Neural progenitor cell (in vitro differentiated cells): ENCODE results near the gene TMEM250. TPM values are rescaled to one million over a fixed set of nuclear protein-coding genes. Genes with fewer than 3 reads are reported as not detected.

ENCODE experiments used
- DNase-seq: peaks from one replicate; pipeline ENCODE4 v3.0.0-alpha.2; 2016; ENCODE audit warnings: low spot score
- H2AFZ ChIP-seq: fragments of 200-600 bp; sonication (generic); replicated peaks from 2 replicates; pipeline ENCODE4 v1.6.1; 2016; ENCODE audit warnings: antibody characterized with exemption
- H3F3A ChIP-seq: fragments of 200-600 bp; sonication (generic); 2 replicates; pipeline ENCODE4 v1.6.1; 2016; ENCODE audit warnings: antibody characterized with exemption, low read depth
- H3K27ac ChIP-seq: fragments of 200-600 bp; sonication (generic); 2 replicates; pipeline ENCODE4 v1.5.1; 2016; ENCODE audit warnings: mild to moderate bottlenecking
- H3K27me3 ChIP-seq: fragments of 200-600 bp; sonication (generic); 2 replicates; pipeline ENCODE4 v1.6.1; 2016; ENCODE audit warnings: mild to moderate bottlenecking, moderate library complexity
- H3K36me3 ChIP-seq: fragments of 200-600 bp; sonication (generic); 2 replicates; pipeline ENCODE4 v1.5.1; 2016
- H3K4me1 ChIP-seq: fragments of 200-600 bp; sonication (generic); 2 replicates; pipeline ENCODE4 v1.6.1; 2016; ENCODE audit warnings: mixed run types
- H3K4me2 ChIP-seq: fragments of 200-600 bp; sonication (generic); 2 replicates; pipeline ENCODE4 v1.6.1; 2016
- H3K4me3 ChIP-seq: fragments of 200-600 bp; sonication (generic); 2 replicates; pipeline ENCODE4 v1.5.1; 2016
- H3K79me2 ChIP-seq: fragments of 200-600 bp; sonication (generic); 2 replicates; pipeline ENCODE4 v1.6.1; 2016; ENCODE audit warnings: low read depth
- H3K9ac ChIP-seq: fragments of 200-600 bp; sonication (generic); 2 replicates; pipeline ENCODE4 v1.6.1; 2016
- H3K9me3 ChIP-seq: fragments of 200-600 bp; sonication (generic); 2 replicates; pipeline ENCODE4 v1.5.1; 2016; ENCODE audit warnings: low read depth
- H4K20me1 ChIP-seq: fragments of 200-600 bp; sonication (generic); 2 replicates; pipeline ENCODE4 v1.6.1; 2016; ENCODE audit warnings: low read depth
- H3K27ac Mint-ChIP-seq: 3 replicates; pipeline ENCODE4 v1.8.0; 2021; ENCODE audit warnings: mixed read lengths
- H3K27me3 Mint-ChIP-seq: 2 replicates; pipeline ENCODE4 v1.8.0; 2022; ENCODE audit warnings: low read depth, mild to moderate bottlenecking, inconsistent platforms, moderate library complexity, mixed read lengths; ENCODE audit not compliant: insufficient read depth
- H3K36me3 Mint-ChIP-seq: 3 replicates; pipeline ENCODE4 v1.8.0; 2021; ENCODE audit warnings: mixed read lengths
- H3K4me1 Mint-ChIP-seq: 3 replicates; pipeline ENCODE4 v1.8.0; 2021; ENCODE audit warnings: mixed read lengths
- H3K4me3 Mint-ChIP-seq: 3 replicates; pipeline ENCODE4 v1.8.0; 2021; ENCODE audit warnings: mild to moderate bottlenecking, moderate library complexity, mixed read lengths
- H3K9me3 Mint-ChIP-seq: 3 replicates; pipeline ENCODE4 v1.8.0; 2020; ENCODE audit warnings: mixed read lengths
- EZH2 ChIP-seq: fragments of 200-600 bp; sonication (generic); IDR thresholded peaks from 2 replicates; pipeline ENCODE4 v1.6.1; 2017; ENCODE audit warnings: antibody characterized with exemption, mild to moderate bottlenecking, moderate library complexity
- EZH2phosphoT487 ChIP-seq: fragments of 200-600 bp; sonication (generic); IDR thresholded peaks from 2 replicates; pipeline ENCODE4 v1.6.1; 2017; ENCODE audit warnings: antibody characterized with exemption
- total RNA-seq: library from RNA; depleted of rRNA; stranded (reverse); fragments of >200 nt; gene quantifications from 2 replicates; pipeline ENCODE4 v1.2.3, GENCODE V29; 2015; ENCODE audit warnings: low replicate concordance
- TF ChIP-seq, protein P1 (sequence below): fragments of 200-600 bp; sonication (generic); IDR thresholded peaks from 2 replicates; pipeline ENCODE4 v1.5.1; 2017; ENCODE audit warnings: antibody characterized with exemption, mild to moderate bottlenecking

Gene TMEM250
- total RNA-seq, 1 donor from 2014 or later, result 16.3 TPM

DNA sequence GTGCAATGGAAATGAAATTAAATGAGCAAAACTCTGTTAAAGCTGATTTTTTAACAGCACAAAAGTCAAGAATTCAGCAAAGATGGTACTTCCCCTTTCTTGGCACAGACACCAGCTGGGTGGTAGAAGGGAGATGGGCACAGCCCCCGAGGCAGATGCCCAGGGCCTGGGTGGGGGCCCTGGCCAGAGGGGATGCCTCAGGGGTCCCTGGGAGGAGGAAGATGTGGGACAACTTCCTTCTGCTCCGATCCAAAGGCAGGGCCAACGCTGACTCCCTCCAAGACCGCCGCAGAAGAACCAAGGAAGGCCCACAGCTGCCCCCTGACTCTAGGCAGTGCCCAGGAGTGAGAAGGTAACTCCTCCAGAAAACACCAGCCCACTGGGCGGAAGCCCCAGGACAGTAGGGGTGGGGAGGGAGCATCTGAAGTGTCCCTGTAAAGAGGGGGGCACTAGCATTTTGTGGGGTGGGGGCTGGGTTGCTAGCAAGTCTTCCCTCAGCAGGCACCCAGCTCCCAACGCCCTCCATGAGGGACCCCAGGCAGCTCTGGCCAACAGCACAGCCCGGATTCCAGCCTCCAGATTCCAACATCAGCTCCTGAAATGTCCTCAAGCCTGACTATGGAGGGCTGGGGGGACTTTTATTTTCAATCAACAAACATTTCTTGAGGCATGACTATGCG, 28.5 kb downstream of the TMEM250 start:
- Mint-ChIP-seq H3K27me3 (peaks cover 7% of the 10 kb centered on the region), H3K27ac (no peak overlapping the region), H3K4me3 (no peak overlapping the region), H3K4me1 (peaks cover 22% of the 10 kb centered on the region), H3K9me3 (no peaks in the 10 kb centered on the region), H3K36me3 (no peaks in the 10 kb centered on the region)
- peaks cover 38% of the 10 kb centered on the region for H3K4me1 ChIP-seq
- H3K4me3 ChIP-seq, result no peak overlapping the region
- H3K4me2 ChIP-seq, result no peak overlapping the region
- H3K9ac ChIP-seq, result no peak overlapping the region
- H4K20me1 ChIP-seq, result peaks cover 43% of the 10 kb centered on the region
- peak; percentile 0 for DNase-seq
- no peaks in the 10 kb centered on the region for H3K36me3 ChIP-seq
- no peaks in the 10 kb centered on the region for H3K9me3 ChIP-seq
- no peak for TF ChIP-seq EZH2phosphoT487
- TF ChIP-seq, protein P1, sequence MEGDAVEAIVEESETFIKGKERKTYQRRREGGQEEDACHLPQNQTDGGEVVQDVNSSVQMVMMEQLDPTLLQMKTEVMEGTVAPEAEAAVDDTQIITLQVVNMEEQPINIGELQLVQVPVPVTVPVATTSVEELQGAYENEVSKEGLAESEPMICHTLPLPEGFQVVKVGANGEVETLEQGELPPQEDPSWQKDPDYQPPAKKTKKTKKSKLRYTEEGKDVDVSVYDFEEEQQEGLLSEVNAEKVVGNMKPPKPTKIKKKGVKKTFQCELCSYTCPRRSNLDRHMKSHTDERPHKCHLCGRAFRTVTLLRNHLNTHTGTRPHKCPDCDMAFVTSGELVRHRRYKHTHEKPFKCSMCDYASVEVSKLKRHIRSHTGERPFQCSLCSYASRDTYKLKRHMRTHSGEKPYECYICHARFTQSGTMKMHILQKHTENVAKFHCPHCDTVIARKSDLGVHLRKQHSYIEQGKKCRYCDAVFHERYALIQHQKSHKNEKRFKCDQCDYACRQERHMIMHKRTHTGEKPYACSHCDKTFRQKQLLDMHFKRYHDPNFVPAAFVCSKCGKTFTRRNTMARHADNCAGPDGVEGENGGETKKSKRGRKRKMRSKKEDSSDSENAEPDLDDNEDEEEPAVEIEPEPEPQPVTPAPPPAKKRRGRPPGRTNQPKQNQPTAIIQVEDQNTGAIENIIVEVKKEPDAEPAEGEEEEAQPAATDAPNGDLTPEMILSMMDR, result no peak
- TF ChIP-seq EZH2, result no peak
- H3K27ac ChIP-seq, result no peak overlapping the region
- no peak overlapping the region for H2AFZ ChIP-seq
- peaks cover 18% of the 10 kb centered on the region for H3F3A ChIP-seq
- H3K79me2 ChIP-seq, result peaks cover 6% of the 10 kb centered on the region
- H3K27me3 ChIP-seq, result peaks cover 15% of the 10 kb centered on the region

DNA sequence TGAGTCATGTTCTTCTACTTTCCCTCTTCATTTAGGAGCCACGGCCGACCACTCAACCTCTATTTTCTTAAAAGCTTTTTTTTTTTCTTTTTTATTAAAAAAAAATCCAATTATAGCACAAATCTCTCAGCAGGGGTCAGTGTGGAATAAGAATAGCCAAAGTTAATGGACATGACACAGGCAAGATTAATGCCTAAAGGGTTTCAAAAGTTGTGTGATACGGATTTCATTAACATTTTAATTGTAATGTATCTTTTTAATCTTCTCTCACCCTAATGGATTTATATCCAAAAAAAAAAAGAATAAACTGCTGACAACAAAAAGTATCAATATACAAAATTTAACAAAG, 29.0 kb downstream of the TMEM250 start:
- Mint-ChIP-seq H3K27me3 (peaks cover 7% of the 10 kb centered on the region), H3K9me3 (no peaks in the 10 kb centered on the region), H3K27ac (no peak overlapping the region), H3K4me1 (peaks cover 22% of the 10 kb centered on the region), H3K4me3 (no peak overlapping the region), H3K36me3 (no peaks in the 10 kb centered on the region)
- no peak overlapping the region for H2AFZ ChIP-seq
- H3K36me3 ChIP-seq, result no peaks in the 10 kb centered on the region
- H3K4me1 ChIP-seq, result peaks cover 38% of the 10 kb centered on the region
- peaks cover 18% of the 10 kb centered on the region for H3F3A ChIP-seq
- H3K9me3 ChIP-seq, result no peaks in the 10 kb centered on the region
- no peak for DNase-seq
- H3K27ac ChIP-seq, result no peak overlapping the region
- no peak overlapping the region for H3K4me3 ChIP-seq
- H3K79me2 ChIP-seq, result peaks cover 6% of the 10 kb centered on the region
- H3K9ac ChIP-seq, result no peak overlapping the region
- H3K4me2 ChIP-seq, result no peak overlapping the region
- peaks cover 43% of the 10 kb centered on the region for H4K20me1 ChIP-seq
- TF ChIP-seq, protein P1, result no peak
- no peak for TF ChIP-seq EZH2phosphoT487
- TF ChIP-seq EZH2, result no peak
- peaks cover 15% of the 10 kb centered on the region for H3K27me3 ChIP-seq

DNA sequence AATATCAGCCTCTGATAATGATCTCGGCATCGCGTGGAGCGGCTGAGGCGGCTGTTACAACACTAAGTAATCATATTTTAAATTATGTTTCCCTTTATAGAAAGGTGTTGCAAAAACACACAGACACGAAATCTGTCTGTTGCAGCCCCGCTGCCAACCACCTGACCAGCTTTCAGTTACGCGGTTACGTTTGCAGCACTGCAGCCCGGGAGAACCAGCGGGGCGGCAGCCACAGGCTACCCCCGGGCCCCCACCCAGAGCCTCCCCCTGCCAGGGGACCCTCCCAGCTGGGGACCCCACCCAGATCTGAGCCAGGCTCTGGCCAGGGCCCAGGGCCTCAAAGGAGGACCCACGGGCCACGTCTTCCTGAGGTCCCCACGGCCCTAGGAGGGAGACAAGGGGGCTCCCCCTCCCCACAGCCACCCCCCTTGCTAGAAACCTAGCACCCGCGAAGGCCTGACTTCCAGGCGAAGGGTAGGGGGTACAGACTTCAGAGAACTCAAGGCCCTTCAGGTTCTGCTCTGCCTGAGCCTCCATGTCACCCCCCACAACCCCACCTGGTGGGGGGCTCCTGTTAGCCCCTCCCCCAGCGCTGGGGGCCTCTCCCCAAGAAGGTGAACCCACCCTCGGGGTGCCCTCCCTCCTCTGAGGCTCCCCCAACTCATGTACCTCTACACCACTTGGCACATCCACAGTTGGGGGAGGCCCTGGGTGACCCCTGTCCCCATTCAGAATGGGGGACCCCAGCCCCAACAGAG, 29.6 kb downstream of the TMEM250 start:
- TF ChIP-seq EZH2phosphoT487, result no peak
- TF ChIP-seq, protein P1, result no peak
- TF ChIP-seq EZH2, result no peak
- Histone ChIP-seq H2AFZ (no peak overlapping the region), H3K4me2 (no peak overlapping the region), H3K27me3 (peaks cover 9% of the 10 kb centered on the region), H3K79me2 (peaks cover 6% of the 10 kb centered on the region), H3K9me3 (no peaks in the 10 kb centered on the region), H4K20me1 (peaks cover 39% of the 10 kb centered on the region), H3F3A (peaks cover 16% of the 10 kb centered on the region), H3K9ac (no peak overlapping the region), H3K4me1 (peaks cover 35% of the 10 kb centered on the region), H3K4me3 (no peak overlapping the region), H3K36me3 (no peaks in the 10 kb centered on the region), H3K27ac (no peak overlapping the region)
- DNase-seq, result peak; percentile 1
- Mint-ChIP-seq H3K4me1 (peaks cover 22% of the 10 kb centered on the region), H3K9me3 (no peaks in the 10 kb centered on the region), H3K27ac (no peak overlapping the region), H3K36me3 (no peaks in the 10 kb centered on the region), H3K27me3 (peaks cover 8% of the 10 kb centered on the region), H3K4me3 (no peak overlapping the region)
